Measurements from ENCODE around the gene GLYATL3.

GLYATL3 gene

GRCh38 chr6:49504666-49505065 is 4.9 kb downstream of the GLYATL3 start:
- no peak overlapping the region for H3K4me2 ChIP-seq (ENCODE audit: low read depth, low read length, poor library complexity, severe bottlenecking)
- H3K9me2 ChIP-seq (replicated peaks; ENCODE audit: low read depth, low read length) = no peaks in the 10 kb centered on the region
- H3K79me2 ChIP-seq (ENCODE audit: insufficient read depth, low read length) = no peaks in the 10 kb centered on the region
- H3K4me1 ChIP-seq (ENCODE audit: insufficient read depth, low read length, poor library complexity, severe bottlenecking) = peaks cover 2% of the 10 kb centered on the region
- no peaks in the 10 kb centered on the region for H3F3A ChIP-seq (ENCODE audit: low read depth)
- H2AFZ ChIP-seq (ENCODE audit: low read length) = no peak overlapping the region
- H3K36me3 ChIP-seq (ENCODE audit: insufficient read depth, low read length) = no peaks in the 10 kb centered on the region
- H3K9me3 ChIP-seq (ENCODE audit: insufficient read depth, low read depth, low read length) = no peaks in the 10 kb centered on the region
- H3K4me3 ChIP-seq (ENCODE audit: low read length, poor library complexity, severe bottlenecking) = no peak overlapping the region
- no peak for TF ChIP-seq EZH2phosphoT487 (IDR thresholded peaks at IDR 0.05; ENCODE audit: borderline replicate concordance)
- H3K9ac ChIP-seq (ENCODE audit: low read depth, low read length, poor library complexity, severe bottlenecking) = no peak overlapping the region
- H4K20me1 ChIP-seq (ENCODE audit: insufficient read depth, low read length, poor library complexity, severe bottlenecking) = no peaks in the 10 kb centered on the region
- no peaks in the 10 kb centered on the region for H3K27me3 ChIP-seq (ENCODE audit: insufficient read depth, low read length, poor library complexity, severe bottlenecking)

- TF ChIP-seq CTCF (conservative IDR thresholded peaks at IDR 0.05; ENCODE audit: low read length) (no peak), EZH2phosphoT487 (IDR thresholded peaks at IDR 0.05; ENCODE audit: borderline replicate concordance) (no peak)
- H3K4me1 ChIP-seq (ENCODE audit: insufficient read depth, low read length, poor library complexity, severe bottlenecking) = no peaks in the 10 kb centered on the region
- no peaks in the 10 kb centered on the region for H3F3A ChIP-seq (ENCODE audit: low read depth)
- no peaks in the 10 kb centered on the region for H4K20me1 ChIP-seq (ENCODE audit: insufficient read depth, low read length, poor library complexity, severe bottlenecking)
- no peak overlapping the region for H2AFZ ChIP-seq (ENCODE audit: low read length)
- H3K9ac ChIP-seq (ENCODE audit: low read depth, low read length, poor library complexity, severe bottlenecking) = no peak overlapping the region
- no peaks in the 10 kb centered on the region for H3K9me2 ChIP-seq (replicated peaks; ENCODE audit: low read depth, low read length)
- no peaks in the 10 kb centered on the region for H3K27me3 ChIP-seq (ENCODE audit: insufficient read depth, low read length, poor library complexity, severe bottlenecking)
- H3K36me3 ChIP-seq (ENCODE audit: insufficient read depth, low read length) = no peaks in the 10 kb centered on the region
- H3K4me3 ChIP-seq (ENCODE audit: low read length, poor library complexity, severe bottlenecking) = no peak overlapping the region
- H3K79me2 ChIP-seq (ENCODE audit: insufficient read depth, low read length) = no peaks in the 10 kb centered on the region
- H3K4me2 ChIP-seq (ENCODE audit: low read depth, low read length, poor library complexity, severe bottlenecking) = no peak overlapping the region
- H3K9me3 ChIP-seq (ENCODE audit: insufficient read depth, low read depth, low read length) = no peaks in the 10 kb centered on the region
Observed at GRCh38 chr6:49506569-49507111, 6.9 kb downstream of the GLYATL3 start.

- no peak for TF ChIP-seq EZH2phosphoT487 (IDR thresholded peaks at IDR 0.05; ENCODE audit: borderline replicate concordance)
- TF ChIP-seq CTCF (conservative IDR thresholded peaks at IDR 0.05; ENCODE audit: low read length) = no peak
- Histone ChIP-seq H3F3A (ENCODE audit: low read depth) (no peaks in the 10 kb centered on the region), H2AFZ (ENCODE audit: low read length) (no peak overlapping the region), H3K4me2 (ENCODE audit: low read depth, low read length, poor library complexity, severe bottlenecking) (no peak overlapping the region), H3K79me2 (ENCODE audit: insufficient read depth, low read length) (no peaks in the 10 kb centered on the region), H3K9ac (ENCODE audit: low read depth, low read length, poor library complexity, severe bottlenecking) (no peak overlapping the region), H3K4me3 (ENCODE audit: low read length, poor library complexity, severe bottlenecking) (no peak overlapping the region), H4K20me1 (ENCODE audit: insufficient read depth, low read length, poor library complexity, severe bottlenecking) (no peaks in the 10 kb centered on the region), H3K36me3 (ENCODE audit: insufficient read depth, low read length) (no peaks in the 10 kb centered on the region), H3K9me3 (ENCODE audit: insufficient read depth, low read depth, low read length) (no peaks in the 10 kb centered on the region), H3K27me3 (ENCODE audit: insufficient read depth, low read length, poor library complexity, severe bottlenecking) (no peaks in the 10 kb centered on the region), H3K4me1 (ENCODE audit: insufficient read depth, low read length, poor library complexity, severe bottlenecking) (no peaks in the 10 kb centered on the region), H3K9me2 (replicated peaks; ENCODE audit: low read depth, low read length) (no peaks in the 10 kb centered on the region)
Observed at GRCh38 chr6:49509342-49509741, 9.6 kb downstream of the GLYATL3 start.
